ENCODE results near the gene PPP1R9B.

Gene PPP1R9B

GRCh38 chr17:50087912-50088405 is 62.5 kb downstream of the PPP1R9B start:
- DNase-seq: no peak

- peak; percentile 40 to 84 (median 64) for DNase-seq
Measured at GRCh38 chr17:50087246-50087911, 63.1 kb downstream of the PPP1R9B start.

Data from stimulated activated naive CD4-positive, alpha-beta T cell (primary cell).